Non-pigmented ciliary epithelial cell (primary cell): ENCODE data around the gene KIF26B.

Experiments
- DNase-seq: peaks from one replicate; pipeline ENCODE4 v3.0.0-alpha.2; 2010; ENCODE audit warnings: low read depth

KIF26B gene

DNA sequence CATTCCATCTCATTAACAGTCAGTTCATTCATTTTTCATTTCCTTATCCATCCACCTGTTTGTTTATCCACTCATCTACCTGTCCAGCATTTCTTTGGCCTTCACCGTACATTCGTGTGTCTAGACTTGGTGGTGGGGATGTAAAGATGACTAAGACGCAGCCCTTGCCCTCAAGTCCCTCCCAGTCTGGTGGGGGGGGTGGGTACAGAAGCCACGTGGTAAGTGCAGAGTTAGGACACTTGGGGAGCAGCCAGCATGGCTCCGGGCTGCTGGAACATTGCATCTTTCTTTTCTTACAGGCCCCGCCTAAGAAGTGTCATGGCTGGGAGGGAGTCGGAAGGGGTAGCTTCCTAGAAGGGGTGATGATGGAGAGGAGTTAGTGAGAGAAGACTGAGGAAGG, 17.2 kb downstream of the KIF26B start:
- no peak for DNase-seq

DNA sequence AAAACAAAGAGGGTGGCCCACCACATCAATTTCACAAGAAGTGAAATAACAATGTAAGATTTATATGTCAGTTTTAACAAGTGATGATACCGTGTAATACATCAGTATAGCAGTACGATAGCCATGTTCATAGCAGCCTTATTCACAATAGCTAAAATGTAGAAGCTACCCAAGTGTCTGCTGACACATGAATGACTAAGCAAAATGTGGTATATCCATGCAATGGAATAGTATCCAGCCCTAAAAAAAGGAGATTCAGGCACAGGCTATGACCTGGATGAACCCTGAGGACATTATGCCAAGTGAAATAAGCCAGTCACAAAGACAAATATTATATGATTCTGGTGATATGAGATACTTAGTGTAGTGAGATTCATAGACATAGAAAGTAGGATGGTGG, 18.0 kb downstream of the KIF26B start:
- no peak for DNase-seq

DNA sequence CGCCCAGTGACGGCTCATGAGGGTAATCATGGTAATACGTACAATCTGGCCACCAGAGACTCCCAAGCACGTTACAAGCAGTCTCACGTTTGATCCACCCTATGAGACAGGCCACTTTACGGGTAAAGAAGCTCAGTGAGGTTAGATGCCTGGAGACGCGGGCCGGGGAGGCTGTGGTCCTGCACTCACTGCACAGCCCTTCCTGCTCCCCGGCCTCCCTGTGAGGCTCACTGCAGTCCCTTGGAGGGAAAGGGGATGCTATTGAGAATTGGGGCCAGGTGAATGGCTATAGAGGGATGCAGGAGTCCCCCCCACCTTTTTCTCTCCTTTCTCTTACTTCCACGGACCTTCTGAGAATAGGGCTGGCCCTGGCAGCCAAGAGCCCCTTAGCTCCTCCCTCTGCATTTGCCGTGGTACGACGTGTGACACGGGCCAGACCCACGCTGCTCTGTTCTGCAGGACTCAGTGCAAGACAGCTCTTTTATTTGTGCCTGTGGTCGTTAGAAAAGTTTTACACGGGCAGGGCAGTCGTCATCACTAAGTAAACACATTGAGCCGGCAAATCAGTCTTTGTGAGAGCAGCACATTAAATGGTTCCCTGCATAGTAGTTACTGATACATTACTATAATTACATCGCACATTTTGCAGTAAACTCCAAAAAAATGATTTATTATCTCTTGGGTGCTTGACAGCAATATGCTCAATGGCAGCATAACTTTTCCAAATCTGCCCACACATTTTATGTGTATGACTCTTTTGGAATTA, 18.8 kb downstream of the KIF26B start:
- DNase-seq: no peak

DNA sequence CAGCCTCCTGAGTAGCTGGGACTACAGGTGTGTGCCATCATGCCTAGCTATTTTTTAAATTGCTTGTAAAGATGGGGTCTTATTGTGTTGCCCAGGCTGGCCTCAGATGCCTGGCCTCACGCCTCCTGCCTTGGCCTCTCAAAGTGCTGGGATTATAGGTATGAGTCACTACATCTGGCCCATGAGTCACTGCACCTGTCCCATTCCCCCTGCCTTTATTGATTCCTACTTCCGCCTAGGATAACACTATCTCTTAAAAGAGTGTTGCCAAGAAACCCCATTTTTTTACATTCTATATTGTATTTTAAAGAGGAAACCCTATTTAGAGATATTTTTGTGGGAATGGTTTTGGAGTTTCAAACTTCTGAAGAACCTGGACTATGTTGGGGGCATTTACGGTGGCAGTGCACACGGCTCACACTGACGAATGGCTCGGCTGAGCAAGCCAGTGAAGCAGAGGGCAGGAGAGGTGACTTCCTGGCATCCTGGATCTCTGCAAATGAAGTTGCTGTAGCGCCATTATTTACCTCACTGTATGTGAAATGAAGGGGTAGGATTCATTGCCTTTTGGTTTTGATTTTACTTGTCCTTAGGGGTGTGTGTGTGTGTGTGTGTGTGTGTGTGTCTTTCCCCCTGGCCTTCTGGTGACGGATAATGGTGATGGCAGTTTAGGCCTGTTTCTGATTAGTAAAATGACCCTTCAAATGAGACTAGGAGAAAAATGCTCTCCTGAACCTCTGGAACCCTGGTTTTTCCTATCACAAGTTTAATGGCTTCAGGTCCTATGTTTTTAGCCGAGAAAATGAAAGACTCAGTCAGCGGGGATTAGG, 22.5 kb downstream of the KIF26B start:
- no peak for DNase-seq

DNA sequence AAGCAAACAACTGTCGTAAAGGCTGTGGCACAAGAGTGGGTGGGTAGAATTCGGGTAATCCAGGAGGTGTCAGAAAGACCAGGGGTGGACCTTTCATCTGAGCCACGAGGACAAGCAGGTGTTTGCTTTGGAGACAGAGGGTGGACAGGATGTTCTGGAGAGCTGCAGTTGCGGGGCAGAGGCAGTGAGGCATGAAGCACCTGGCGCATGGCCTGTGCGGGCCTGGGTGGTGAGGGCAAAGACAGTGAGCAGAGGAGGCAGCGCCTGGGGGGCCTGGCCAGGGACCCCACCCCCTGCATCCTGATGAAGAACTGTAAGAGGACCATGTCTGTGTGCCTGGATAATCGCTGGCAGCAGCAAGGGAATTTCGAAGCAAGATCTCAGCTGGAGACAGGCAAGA, 24.9 kb downstream of the KIF26B start:
- DNase-seq: no peak

DNA sequence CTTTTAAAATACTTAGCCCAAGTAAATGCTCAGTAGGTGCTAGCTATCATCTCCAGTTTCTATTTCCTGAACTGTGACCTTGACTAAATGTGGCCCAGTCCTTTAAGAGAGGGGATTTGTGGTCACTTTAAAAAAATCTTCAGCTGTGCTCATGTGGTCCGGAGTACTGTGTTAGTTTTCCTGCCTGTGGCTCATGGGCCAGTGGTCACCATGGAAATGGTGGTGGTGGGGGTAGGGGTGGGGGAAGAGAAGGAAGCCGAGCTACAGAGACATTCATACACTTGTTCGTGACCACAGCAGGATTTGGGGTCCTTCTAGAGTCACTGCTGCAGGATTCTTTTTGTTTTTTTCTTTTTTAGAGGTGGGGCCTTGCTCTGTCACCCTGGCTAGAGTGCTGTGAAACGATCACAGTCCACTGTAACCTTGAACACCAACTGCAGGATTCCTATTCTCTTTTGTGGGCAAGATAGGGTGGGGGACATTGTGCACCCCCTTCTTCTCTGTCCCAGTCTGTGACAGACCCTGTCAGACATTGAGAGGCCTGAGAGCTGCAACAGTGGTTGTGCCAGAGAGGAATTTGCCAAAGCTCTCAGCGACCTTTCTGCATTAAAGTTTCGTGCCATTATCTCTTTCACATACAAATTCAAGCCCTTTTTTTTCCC, 25.8 kb downstream of the KIF26B start:
- DNase-seq: no peak

GRCh38 chr1:245181158-245181517, 26.4 kb downstream of the KIF26B start:
- DNase-seq: no peak

DNA sequence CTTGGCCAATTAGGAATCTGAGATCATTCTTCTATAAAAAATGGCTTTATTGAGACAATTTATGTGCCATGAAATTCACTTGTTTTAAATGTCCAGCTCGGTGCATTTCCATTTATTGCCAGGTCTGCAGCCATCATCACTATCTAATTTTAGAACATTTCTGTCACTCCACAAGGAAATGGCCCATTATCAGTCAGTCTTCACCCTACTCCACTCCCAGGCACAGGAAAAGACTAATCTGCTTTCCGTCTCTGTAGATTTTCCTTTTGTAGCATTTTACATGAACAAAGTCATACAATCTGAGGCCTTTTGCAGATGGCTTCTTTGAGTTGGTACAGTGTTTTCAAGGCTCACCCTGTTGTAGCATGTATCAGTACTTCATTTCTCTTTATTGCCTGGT, 27.2 kb downstream of the KIF26B start:
- DNase-seq: no peak

- no peak for DNase-seq
Observed at GRCh38 chr1:245183429-245183828, 28.6 kb downstream of the KIF26B start.

DNA sequence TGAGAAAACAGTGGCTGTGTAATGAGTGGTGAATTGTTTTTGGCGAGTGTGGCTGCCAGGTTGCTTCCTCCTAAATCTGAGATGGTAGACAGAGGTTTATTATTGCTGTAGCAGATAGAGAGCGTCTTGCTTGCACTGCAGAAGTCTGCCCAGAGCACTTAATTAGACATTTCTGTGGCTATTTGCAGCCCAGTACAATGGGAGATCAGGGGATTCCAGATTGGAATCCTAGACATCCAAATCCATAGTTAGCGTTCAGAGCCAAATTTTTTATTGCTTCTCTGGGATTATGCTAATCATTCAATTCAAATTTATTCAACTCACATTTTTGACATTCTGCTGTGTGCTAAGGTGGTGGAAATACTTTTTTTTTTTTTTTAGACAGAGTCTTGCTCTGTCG, 30.0 kb downstream of the KIF26B start:
- DNase-seq: no peak

DNA sequence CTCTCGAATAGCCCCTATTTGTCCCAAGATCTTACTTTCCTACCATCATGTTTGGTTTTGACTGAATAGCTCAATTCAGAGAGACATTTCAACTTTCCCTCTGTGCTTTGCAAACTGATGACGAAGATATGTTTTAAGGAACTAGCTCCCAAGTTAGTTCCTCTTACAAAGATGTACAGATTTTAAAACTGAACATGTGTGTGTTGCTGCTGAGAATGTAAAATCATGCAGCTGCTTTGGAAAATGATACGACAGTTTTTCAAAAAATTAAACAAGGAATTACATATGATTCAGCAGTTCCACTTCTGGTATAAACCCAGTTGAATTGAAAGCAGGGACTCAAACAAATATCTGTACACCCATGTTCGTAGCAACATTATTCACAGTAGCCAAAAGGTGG, 33.6 kb downstream of the KIF26B start:
- no peak for DNase-seq

GRCh38 chr1:245195398-245195797, 40.6 kb downstream of the KIF26B start:
- no peak for DNase-seq

DNA sequence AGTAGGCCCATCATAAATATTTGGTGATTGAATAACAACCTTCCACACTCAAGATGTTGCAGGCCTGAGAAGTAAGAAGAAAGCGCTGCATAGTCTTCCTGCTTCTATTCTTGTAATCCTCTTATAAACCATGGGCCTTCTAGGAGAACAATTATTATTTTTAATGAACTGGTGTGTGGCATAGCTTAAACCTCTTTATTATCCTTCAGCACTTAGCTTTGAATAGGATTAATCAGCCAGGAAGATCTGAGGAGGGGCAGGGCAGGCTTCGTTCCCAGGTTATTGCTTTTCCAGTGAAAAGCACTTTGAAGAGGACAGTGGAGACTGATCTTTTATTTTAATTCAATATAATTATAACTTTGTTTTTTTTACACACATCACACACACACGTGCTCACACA, 42.3 kb downstream of the KIF26B start:
- no peak for DNase-seq

- DNase-seq: peak; percentile 63
Observed at GRCh38 chr1:245197911-245198379, 43.2 kb downstream of the KIF26B start.

DNA sequence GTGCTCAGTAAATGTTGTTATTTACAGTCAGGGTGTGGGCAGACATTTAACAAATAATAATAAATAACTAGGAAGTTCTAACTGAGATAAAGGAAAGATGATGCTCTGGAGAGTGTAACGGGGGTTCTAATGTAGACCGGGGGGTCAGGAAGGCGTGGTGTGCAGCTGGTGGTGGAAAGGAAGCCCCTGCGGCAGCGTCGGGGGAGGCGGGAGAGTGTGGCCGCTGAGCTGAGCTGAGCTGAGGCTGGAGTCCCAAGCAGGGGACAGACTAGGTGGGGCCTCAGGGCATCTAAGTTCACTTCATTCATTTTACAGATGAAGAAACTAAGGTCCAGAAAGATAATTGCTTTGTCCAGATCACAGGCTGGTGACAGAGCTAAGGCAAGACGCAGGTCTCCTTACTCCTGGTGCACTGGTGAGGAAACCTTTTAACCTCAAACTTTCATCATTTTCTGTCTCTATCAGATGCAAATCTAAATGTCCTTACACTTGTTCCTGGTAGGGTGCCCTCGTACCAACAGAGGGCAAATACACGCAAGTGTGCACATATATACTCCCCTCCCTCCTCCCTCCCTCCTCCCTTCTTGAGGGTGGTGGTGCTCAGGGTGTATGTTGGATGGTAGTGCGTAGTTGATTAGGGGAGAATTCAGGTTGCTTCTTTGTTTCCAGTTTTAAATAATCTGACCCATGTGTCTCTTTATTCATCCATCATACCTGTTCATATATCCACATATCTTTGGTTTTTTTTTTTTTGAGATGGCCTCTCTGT, 44.1 kb downstream of the KIF26B start:
- DNase-seq: no peak

- DNase-seq: no peak
Observed at GRCh38 chr1:245200146-245200545, 45.4 kb downstream of the KIF26B start.

DNA sequence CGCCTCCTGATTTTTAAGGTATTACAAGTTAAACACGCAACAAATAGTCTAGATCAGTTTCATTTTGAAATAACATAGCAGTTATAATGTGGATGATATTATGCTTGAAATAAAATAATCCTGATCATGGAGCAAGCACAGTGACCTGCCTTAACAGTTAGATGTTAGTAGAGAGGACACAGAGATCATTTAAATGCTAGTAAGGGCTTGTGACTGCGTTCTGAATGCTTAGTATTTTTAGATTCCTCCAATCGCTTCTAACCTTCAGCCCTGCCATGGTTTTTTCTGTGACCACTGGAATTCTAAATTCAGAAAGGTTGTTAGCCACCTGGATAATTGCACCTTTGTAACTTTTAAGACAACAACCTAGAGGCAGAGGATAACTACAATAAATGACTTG, 46.4 kb downstream of the KIF26B start:
- DNase-seq: no peak

DNA sequence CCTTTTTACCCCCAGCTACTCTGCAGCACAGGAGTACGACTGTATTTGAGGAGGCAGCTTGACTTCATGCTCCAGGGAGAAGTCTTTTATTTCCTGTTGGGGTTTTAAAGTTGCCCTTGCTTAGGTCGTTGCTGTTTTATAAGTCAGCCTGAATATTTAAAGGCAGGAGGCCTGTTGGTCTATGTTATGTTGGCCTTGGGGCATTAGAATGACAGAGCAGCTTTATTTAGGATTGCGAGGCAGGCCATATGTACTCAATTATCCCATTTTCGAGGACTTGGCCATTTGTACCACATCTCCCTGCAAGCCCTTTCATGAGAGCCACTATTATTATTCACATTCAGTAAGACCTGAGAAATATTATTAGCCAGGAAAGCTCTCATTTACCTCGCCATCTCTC, 47.0 kb downstream of the KIF26B start:
- DNase-seq: no peak

GRCh38 chr1:245205396-245205795, 50.6 kb downstream of the KIF26B start:
- no peak for DNase-seq

GRCh38 chr1:245205864-245206263, 51.1 kb downstream of the KIF26B start:
- DNase-seq: no peak

- DNase-seq: no peak
Observed at GRCh38 chr1:245207056-245207638, 52.4 kb downstream of the KIF26B start.

DNA sequence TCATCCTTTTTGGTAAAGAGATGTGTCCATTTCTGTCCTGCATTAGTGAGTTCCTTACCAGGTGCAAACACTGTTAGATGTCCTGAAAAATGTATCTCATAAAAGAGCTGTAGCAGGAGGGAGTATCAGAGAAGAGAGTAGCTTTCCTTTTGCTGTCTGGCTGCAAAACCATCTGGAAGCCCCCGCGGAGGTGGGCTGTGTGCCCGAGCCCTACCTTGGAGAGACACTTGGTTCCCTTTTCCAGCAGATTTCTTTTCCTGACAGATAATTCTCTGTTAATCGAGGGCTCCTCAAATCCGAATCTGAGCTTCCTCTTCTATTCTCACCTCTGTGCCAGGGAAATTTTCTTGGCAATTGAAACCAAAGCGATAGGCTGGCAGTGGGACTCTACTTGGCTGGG, 53.0 kb downstream of the KIF26B start:
- no peak for DNase-seq
